Stimulated activated naive B cell treated with anti-CD40 and anti-IgM and Interleukin-4, amounts not matched to agents 10 μg/mL and 1 μg/mL and 100 μg/mL, for 72 hours (primary cell): ENCODE results near the gene RALGPS1.

ENCODE experiments used
- ATAC-seq, 2 donors: fragments of 150-1000 bp; cut with Tn5 transposase; replicated peaks; 2 replicates each; pipeline ENCODE4 v1.10.0; 2021; ENCODE audit warnings: moderate library complexity in 1 of 2
- DNase-seq: peaks from one replicate; pipeline ENCODE4 v3.0.0; 2021
- H3K27ac Mint-ChIP-seq: one replicate; pipeline ENCODE4 v1.8.0; 2022; ENCODE audit warnings: mild to moderate bottlenecking, mixed read lengths
- H3K27me3 Mint-ChIP-seq, 2 donors: one replicate each; pipeline ENCODE4 v1.8.0; 2022; ENCODE audit warnings: mixed read lengths in 2 of 2
- H3K36me3 Mint-ChIP-seq, 2 donors: one replicate each; pipeline ENCODE4 v1.8.0; 2022; ENCODE audit warnings: mixed read lengths in 2 of 2, mild to moderate bottlenecking in 1 of 2
- H3K4me1 Mint-ChIP-seq, 2 donors: one replicate each; pipeline ENCODE4 v1.8.0; 2022; ENCODE audit warnings: mixed read lengths in 2 of 2, mild to moderate bottlenecking in 1 of 2
- H3K4me3 Mint-ChIP-seq, 2 donors: one replicate each; pipeline ENCODE4 v1.8.0; 2022; ENCODE audit warnings: mild to moderate bottlenecking in 2 of 2, mixed read lengths in 2 of 2, moderate library complexity in 1 of 2
- H3K9me3 Mint-ChIP-seq, 2 donors: one replicate each; pipeline ENCODE4 v1.8.0; 2022; ENCODE audit warnings: mixed read lengths in 2 of 2, mild to moderate bottlenecking in 1 of 2

The RALGPS1 gene

DNA sequence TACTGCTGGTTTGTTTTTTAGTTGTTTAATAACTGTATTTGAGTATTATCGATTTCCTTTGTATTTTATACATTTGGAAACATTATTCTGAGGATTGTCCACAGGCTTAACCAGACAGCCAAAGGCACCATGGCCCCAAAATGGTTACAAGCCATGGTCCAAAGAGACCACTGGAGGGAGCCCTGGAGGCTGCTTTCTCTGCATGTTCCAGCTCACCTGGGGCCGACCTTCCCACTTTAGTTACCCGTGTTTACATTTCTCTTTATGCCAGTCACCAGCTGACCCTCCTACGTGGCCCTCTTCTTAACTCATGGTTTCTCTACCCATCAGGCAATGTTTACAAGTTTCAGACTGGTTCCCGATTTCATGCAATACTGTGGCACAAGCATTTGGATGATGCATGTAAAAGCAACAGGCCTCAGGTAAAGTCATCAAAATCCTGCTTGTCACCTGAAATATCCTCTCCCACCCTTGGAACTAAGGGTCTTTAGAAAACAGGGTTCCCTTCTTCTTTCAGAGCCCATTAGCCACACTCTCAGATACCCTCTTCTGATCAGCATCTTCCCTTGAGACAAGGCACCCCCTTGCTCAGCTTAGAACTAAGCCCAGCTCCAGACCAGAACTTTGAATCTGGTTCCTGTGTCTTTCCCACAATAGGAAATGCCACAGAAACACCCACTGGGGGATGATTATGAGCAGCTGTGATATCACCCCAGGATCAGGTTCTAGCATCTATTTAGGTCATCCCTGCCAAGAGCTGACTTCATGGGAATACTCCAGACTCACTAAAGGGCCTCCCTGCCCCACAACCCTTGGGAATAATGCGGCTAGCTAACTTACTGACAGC is 300.1 kb downstream of the RALGPS1 start:
- H3K4me3 Mint-ChIP-seq = no peak overlapping the region
- H3K27ac Mint-ChIP-seq = no peak overlapping the region
- peaks cover 4 to 5% of the 10 kb centered on the region in 2 donors for H3K4me1 Mint-ChIP-seq
- H3K9me3 Mint-ChIP-seq = no peaks in the 10 kb centered on the region
- no peaks in the 10 kb centered on the region for H3K27me3 Mint-ChIP-seq
- H3K36me3 Mint-ChIP-seq = no peaks in the 10 kb centered on the region
- ATAC-seq = peak; percentile 86 to 89
- DNase-seq = peak; percentile 37

GRCh38 chr9:127215268-127216209 is 301.0 kb downstream of the RALGPS1 start:
- Mint-ChIP-seq H3K9me3 (no peaks in the 10 kb centered on the region), H3K36me3 (no peaks in the 10 kb centered on the region), H3K27ac (no peak overlapping the region), H3K4me1 (peaks cover 4 to 5% of the 10 kb centered on the region in 2 donors), H3K4me3 (no peak overlapping the region), H3K27me3 (no peaks in the 10 kb centered on the region)
- ATAC-seq (no peak), DNase-seq (no peak)

DNA sequence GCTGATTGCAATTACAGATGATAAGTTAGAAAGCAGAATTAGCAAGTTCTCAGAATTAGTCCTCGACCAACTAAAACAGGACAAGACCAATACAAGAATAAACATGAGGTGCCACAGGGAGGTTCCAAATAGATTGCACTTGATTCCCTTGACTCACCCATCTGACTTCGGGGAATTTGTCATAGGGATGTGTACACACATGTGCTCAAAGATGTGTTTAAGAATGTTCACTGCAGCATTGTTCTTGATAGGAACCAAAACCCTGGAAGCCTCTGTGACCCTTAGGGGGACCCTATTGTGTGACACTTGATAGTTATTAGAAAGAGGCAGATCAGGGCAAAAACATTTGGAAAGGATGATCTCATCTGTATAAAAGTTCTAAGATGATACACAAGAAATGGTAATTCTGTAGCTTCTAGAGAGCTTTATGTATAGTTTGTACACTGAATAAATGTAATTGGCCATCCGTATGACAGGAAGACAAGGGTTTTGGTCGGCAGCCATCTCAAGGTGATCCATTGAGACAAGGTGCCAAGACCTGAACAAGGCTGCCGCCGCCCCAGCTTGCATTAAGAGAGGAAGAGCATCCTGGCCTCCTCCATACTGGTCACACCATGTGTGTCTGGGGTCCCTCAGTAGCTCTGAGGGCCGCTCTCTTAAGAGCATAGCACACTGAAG is 301.8 kb downstream of the RALGPS1 start:
- DNase-seq = no peak
- Mint-ChIP-seq H3K27ac (no peak overlapping the region), H3K9me3 (no peaks in the 10 kb centered on the region), H3K4me3 (no peak overlapping the region), H3K4me1 (peaks cover 4 to 5% of the 10 kb centered on the region in 2 donors), H3K27me3 (no peaks in the 10 kb centered on the region), H3K36me3 (no peaks in the 10 kb centered on the region)
- no peak for ATAC-seq

DNA sequence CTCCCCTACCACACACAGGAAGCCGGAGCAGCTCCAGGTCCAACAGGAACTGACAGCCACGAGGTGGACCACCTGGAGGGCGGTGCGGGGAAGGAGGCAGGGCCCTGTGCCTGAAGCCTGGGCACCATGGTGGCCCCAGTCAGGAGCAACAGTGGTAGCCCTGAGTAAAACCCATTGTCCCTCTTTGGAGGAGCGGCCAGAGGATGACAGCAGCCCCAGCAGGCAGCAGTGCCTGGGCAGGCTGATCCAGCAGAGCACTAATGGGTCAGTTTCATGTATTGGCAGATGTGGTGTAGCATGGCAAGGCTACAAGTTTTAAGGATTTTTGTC is 302.3 kb downstream of the RALGPS1 start:
- Mint-ChIP-seq H3K9me3 (no peaks in the 10 kb centered on the region), H3K36me3 (no peaks in the 10 kb centered on the region), H3K4me1 (peaks cover 4 to 8% of the 10 kb centered on the region in 2 donors), H3K27ac (no peak overlapping the region), H3K27me3 (no peaks in the 10 kb centered on the region), H3K4me3 (no peak overlapping the region)
- DNase-seq = no peak
- ATAC-seq = no peak

DNA sequence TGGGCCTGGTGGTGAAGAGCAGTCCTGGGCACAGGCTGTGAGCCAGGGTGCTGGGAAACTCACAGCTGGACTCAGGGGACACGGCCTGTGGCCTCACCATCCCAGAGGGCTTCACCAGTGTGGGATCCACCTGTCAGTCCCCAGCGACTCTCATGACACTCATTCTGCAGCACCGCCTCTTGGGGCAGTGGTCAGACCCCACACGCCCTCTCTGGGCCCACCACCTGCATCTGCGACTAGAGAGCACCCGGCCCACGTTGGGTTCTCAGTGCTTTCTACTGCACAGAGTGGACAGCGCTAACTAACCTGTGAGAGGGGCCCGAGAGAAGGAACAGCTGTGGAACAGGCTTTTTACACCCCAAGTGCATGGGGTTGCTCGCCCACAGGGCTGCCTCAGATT is 304.2 kb downstream of the RALGPS1 start:
- H3K27me3 Mint-ChIP-seq = no peaks in the 10 kb centered on the region

DNA sequence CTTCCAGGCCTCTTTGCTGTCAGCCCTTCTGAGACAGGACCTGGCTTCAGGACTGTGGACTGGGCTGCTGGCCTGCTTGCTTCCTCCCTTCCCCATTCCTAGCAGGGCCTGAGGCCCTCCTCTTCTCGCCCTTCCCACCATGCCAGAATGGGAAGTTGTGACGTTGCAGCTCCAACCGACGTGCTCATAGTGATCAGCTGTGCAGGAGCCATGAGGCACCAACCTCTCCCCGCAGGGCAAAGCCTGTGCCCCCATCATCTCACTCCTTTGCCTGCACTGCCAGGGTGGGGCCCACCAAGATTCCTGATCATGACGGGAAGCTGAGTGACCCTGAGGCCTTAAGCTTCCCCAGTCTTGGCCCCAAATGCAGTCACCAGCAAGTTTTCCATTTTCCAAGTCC is 304.9 kb downstream of the RALGPS1 start:
- Mint-ChIP-seq H3K36me3 (peaks cover 0 to 2% of the 10 kb centered on the region in 2 donors), H3K27me3 (no peaks in the 10 kb centered on the region), H3K4me3 (no peak overlapping the region), H3K4me1 (peaks cover 18 to 20% of the 10 kb centered on the region in 2 donors), H3K27ac (no peak overlapping the region), H3K9me3 (no peaks in the 10 kb centered on the region)
- DNase-seq (no peak), ATAC-seq (no peak)

More for the DNA sequence above, 304.2 kb downstream of the RALGPS1 start:
- Mint-ChIP-seq H3K27ac (no peak overlapping the region), H3K4me3 (no peak overlapping the region), H3K4me1 (peaks cover 15% of the 10 kb centered on the region in 2 donors), H3K36me3 (no peaks in the 10 kb centered on the region), H3K9me3 (no peaks in the 10 kb centered on the region)
- DNase-seq (no peak), ATAC-seq (no peak)

DNA sequence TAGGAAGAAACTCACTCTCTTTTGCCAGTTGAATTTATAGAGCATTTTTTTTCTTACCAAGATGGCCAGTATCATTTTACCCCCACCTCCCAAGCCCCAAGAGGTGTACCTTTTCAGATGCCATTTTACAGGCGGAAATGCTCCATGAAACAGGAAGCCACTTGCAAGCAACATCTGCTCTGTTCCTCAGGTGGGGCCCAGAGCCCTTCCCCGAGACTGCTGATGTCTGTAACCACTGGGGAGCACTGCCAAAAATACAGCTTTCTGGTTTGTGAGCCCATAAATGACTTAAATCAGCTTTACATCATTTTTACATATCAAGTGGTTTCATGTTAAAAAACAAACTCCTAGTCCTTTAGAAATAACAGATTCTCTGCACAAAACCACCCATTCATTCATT is 307.1 kb downstream of the RALGPS1 start:
- Mint-ChIP-seq H3K4me3 (no peak overlapping the region), H3K36me3 (peaks cover 0 to 4% of the 10 kb centered on the region in 2 donors), H3K27ac (no peak overlapping the region), H3K27me3 (peaks cover 4 to 9% of the 10 kb centered on the region in 2 donors), H3K4me1 (peaks cover 24 to 31% of the 10 kb centered on the region in 2 donors), H3K9me3 (no peaks in the 10 kb centered on the region)
- ATAC-seq (no peak), DNase-seq (no peak)

GRCh38 chr9:127222388-127223095 is 308.0 kb downstream of the RALGPS1 start:
- DNase-seq (no peak), ATAC-seq (no peak)
- H3K4me1 Mint-ChIP-seq = peaks cover 25 to 32% of the 10 kb centered on the region in 2 donors
- H3K27me3 Mint-ChIP-seq = peaks cover 4 to 10% of the 10 kb centered on the region in 2 donors
- H3K9me3 Mint-ChIP-seq = no peaks in the 10 kb centered on the region
- H3K36me3 Mint-ChIP-seq = peaks cover 0 to 4% of the 10 kb centered on the region in 2 donors
- H3K4me3 Mint-ChIP-seq = no peak overlapping the region
- H3K27ac Mint-ChIP-seq = peak overlapping the region; percentile 3

GRCh38 chr9:127223266-127223665 is 308.7 kb downstream of the RALGPS1 start:
- peaks cover 25 to 32% of the 10 kb centered on the region in 2 donors for H3K4me1 Mint-ChIP-seq
- ATAC-seq = no peak
- H3K4me3 Mint-ChIP-seq = peak overlapping the region in 1 of 2 donors; percentile 7
- H3K27ac Mint-ChIP-seq = no peak overlapping the region
- peaks cover 4 to 10% of the 10 kb centered on the region in 2 donors for H3K27me3 Mint-ChIP-seq
- H3K9me3 Mint-ChIP-seq = no peaks in the 10 kb centered on the region
- no peak for DNase-seq
- peaks cover 0 to 4% of the 10 kb centered on the region in 2 donors for H3K36me3 Mint-ChIP-seq

DNA sequence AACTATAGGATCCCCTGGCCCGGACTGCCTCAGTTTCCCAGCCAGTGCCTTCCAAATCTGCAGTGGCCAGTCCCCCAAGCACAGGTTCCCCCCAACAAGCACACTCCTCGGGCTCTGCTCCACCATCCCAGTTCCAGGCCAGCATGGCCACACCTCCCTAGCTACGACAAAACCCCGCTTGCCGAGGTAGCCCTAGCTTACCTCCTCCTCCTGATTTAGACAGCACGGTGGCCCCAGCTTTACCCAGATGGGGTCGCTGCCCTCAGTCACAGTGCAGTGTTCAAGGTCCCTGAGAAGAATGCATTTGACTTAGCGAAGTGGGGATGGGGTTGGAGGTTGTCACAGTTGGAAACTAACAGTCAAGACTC is 309.2 kb downstream of the RALGPS1 start:
- Mint-ChIP-seq H3K4me3 (peak overlapping the region; percentile 94 to 97), H3K4me1 (peaks cover 25 to 32% of the 10 kb centered on the region in 2 donors), H3K9me3 (no peaks in the 10 kb centered on the region), H3K36me3 (peaks cover 1 to 4% of the 10 kb centered on the region in 2 donors), H3K27ac (peak overlapping the region; percentile 39), H3K27me3 (peaks cover 6 to 10% of the 10 kb centered on the region in 2 donors)
- no peak for DNase-seq
- no peak for ATAC-seq

GRCh38 chr9:127224178-127224882 is 309.7 kb downstream of the RALGPS1 start:
- peaks cover 25 to 32% of the 10 kb centered on the region in 2 donors for H3K4me1 Mint-ChIP-seq
- H3K4me3 Mint-ChIP-seq = peak overlapping the region; percentile 94 to 97
- no peaks in the 10 kb centered on the region for H3K9me3 Mint-ChIP-seq
- H3K36me3 Mint-ChIP-seq = peaks cover 1 to 4% of the 10 kb centered on the region in 2 donors
- ATAC-seq = peak; percentile 75 to 81
- peak overlapping the region; percentile 92 for H3K27ac Mint-ChIP-seq
- DNase-seq = peak; percentile 86
- H3K27me3 Mint-ChIP-seq = peaks cover 7 to 10% of the 10 kb centered on the region in 2 donors

- H3K4me3 Mint-ChIP-seq = peak overlapping the region; percentile 94 to 97
- ATAC-seq (peak; percentile 77 to 82), DNase-seq (peak; percentile 69)
- H3K36me3 Mint-ChIP-seq = peaks cover 1 to 4% of the 10 kb centered on the region in 2 donors
- H3K9me3 Mint-ChIP-seq = no peaks in the 10 kb centered on the region
- peaks cover 7 to 10% of the 10 kb centered on the region in 2 donors for H3K27me3 Mint-ChIP-seq
- peaks cover 25 to 32% of the 10 kb centered on the region in 2 donors for H3K4me1 Mint-ChIP-seq
- H3K27ac Mint-ChIP-seq = peak overlapping the region; percentile 71
Observed at GRCh38 chr9:127224883-127225739, 310.5 kb downstream of the RALGPS1 start.
